GM12874 (cell line): Measurements from ENCODE around the gene ARPC4.

ENCODE experiments used
- CTCF ChIP-seq: IDR thresholded peaks from 2 replicates; pipeline ENCODE4 v1.5.1; 2011; ENCODE audit warnings: low read depth, mild to moderate bottlenecking, control low read depth, low read length, moderate library complexity; ENCODE audit not compliant: insufficient read depth

Gene ARPC4

GRCh38 chr3:9749296-9749644, 43.6 kb upstream of the ARPC4 start:
- no peak for TF ChIP-seq CTCF

GRCh38 chr3:9749645-9750555, 43.0 kb upstream of the ARPC4 start, which contains the start of gene OGG1:
OGG1 (plus strand) TSS chr3:9749952; CDS start chr3:9750287, 335 bp downstream.
- no peak for TF ChIP-seq CTCF

GRCh38 chr3:9750556-9751411, 42.1 kb upstream of the ARPC4 start:
- TF ChIP-seq CTCF, result no peak

GRCh38 chr3:9754678-9755077, 38.2 kb upstream of the ARPC4 start:
- TF ChIP-seq CTCF, result no peak

- no peak for TF ChIP-seq CTCF
Measured at GRCh38 chr3:9757427-9757826, 35.5 kb upstream of the ARPC4 start.

GRCh38 chr3:9760779-9761505, 31.9 kb upstream of the ARPC4 start:
- no peak for TF ChIP-seq CTCF

GRCh38 chr3:9761919-9762318, 31.0 kb upstream of the ARPC4 start:
- no peak for TF ChIP-seq CTCF
